Measurements from ENCODE around the gene SDHB. TPM values are rescaled to one million over a fixed set of nuclear protein-coding genes. Genes with fewer than 3 reads are reported as not detected.
A peak's percentile ranks its signal among the peaks of the same experiment; 100 is the strongest.

Gene SDHB
- polyA plus RNA-seq, 3 donors, result 116 to 275 (median 241) TPM

- peaks cover 64 to 90% of the 10 kb centered on the region in 2 donors for H3K36me3 Mint-ChIP-seq
- TF ChIP-seq CTCF (IDR thresholded peaks at IDR 0.05), result no peak
- H2AFZ ChIP-seq (ENCODE audit: insufficient read depth, low read depth, low read length, poor library complexity, severe bottlenecking), result no peak overlapping the region
- H3K9ac ChIP-seq (ENCODE audit: insufficient read depth, low read length, poor library complexity, severe bottlenecking), result no peak overlapping the region
- no peaks in the 10 kb centered on the region for H4K20me1 ChIP-seq (ENCODE audit: insufficient read depth, low read length)
- peaks cover 0 to 3% (median 0%) of the 10 kb centered on the region in 7 donors for H3K9me3 Mint-ChIP-seq
- no peaks in the 10 kb centered on the region for H3K9me3 ChIP-seq (replicated peaks in 1 of 2; ENCODE audit: control insufficient read depth in 1 of 2, insufficient read depth in 1 of 2, low read length in 2 of 2)
- intact Hi-C loops (cut with micrococcal nuclease), result no loop called here
- H3K27me3 ChIP-seq (ENCODE audit: control insufficient read depth in 2 of 2, insufficient read depth in 2 of 2, low read length in 2 of 2), result no peaks in the 10 kb centered on the region
- no peaks in the 10 kb centered on the region for H3K79me2 ChIP-seq (ENCODE audit: insufficient read depth, low read length)
- WGBS (ENCODE audit: insufficient coverage), result 91% methylated on average over 1 of the region's 2 CpGs
- peaks cover 0 to 6% (median 1%) of the 10 kb centered on the region in 3 donors for H3K27me3 Mint-ChIP-seq (ENCODE audit: low read depth in 3 of 3)
- H3K4me1 ChIP-seq (ENCODE audit: control insufficient read depth in 1 of 2, insufficient read depth in 2 of 2, low read length in 2 of 2), result peaks cover 21 to 29% of the 10 kb centered on the region in 2 donors
- peak overlapping the region; percentile 63 to 90 (median 79) for H3K27ac Mint-ChIP-seq
- no peak overlapping the region for H3K4me2 ChIP-seq (replicated peaks; ENCODE audit: extremely low read depth, low read length, poor library complexity, severe bottlenecking)
- no peak overlapping the region for H3K4me3 ChIP-seq (replicated peaks in 1 of 3; ENCODE audit: low read depth in 2 of 3, low read length in 3 of 3)
- no peak for DNase-seq
- peaks cover 64 to 75% of the 10 kb centered on the region in 2 donors for H3K36me3 ChIP-seq (replicated peaks in 1 of 2; ENCODE audit: control insufficient read depth in 1 of 2, insufficient read depth in 2 of 2, low read length in 2 of 2)
- H3K4me1 Mint-ChIP-seq, result peaks cover 55% of the 10 kb centered on the region
- H3K27ac ChIP-seq (ENCODE audit: low read depth in 1 of 2, low read length in 2 of 2), result peak overlapping the region; percentile 49 to 69
- no peak overlapping the region for H3K4me3 Mint-ChIP-seq
Observed at GRCh38 chr1:17081439-17081838, 27.6 kb upstream of the SDHB start.

GRCh38 chr1:17080880-17081279 lies 27.0 kb upstream of the SDHB start:
- H3K9me3 Mint-ChIP-seq, result peaks cover 0 to 3% (median 0%) of the 10 kb centered on the region in 7 donors
- H3K27me3 Mint-ChIP-seq (ENCODE audit: low read depth in 3 of 3), result peaks cover 0 to 6% (median 1%) of the 10 kb centered on the region in 3 donors
- no peak for TF ChIP-seq CTCF (IDR thresholded peaks at IDR 0.05)

More at GRCh38 chr1:17080880-17081279, 27.0 kb upstream of the SDHB start:
- H3K4me1 ChIP-seq (ENCODE audit: control insufficient read depth in 1 of 2, insufficient read depth in 2 of 2, low read length in 2 of 2), result peaks cover 26 to 29% of the 10 kb centered on the region in 2 donors
- H4K20me1 ChIP-seq (ENCODE audit: insufficient read depth, low read length), result no peaks in the 10 kb centered on the region
- H3K27me3 ChIP-seq (ENCODE audit: control insufficient read depth in 2 of 2, insufficient read depth in 2 of 2, low read length in 2 of 2), result no peaks in the 10 kb centered on the region
- peak overlapping the region in 3 of 7 donors; percentile 63 to 90 (median 85) for H3K27ac Mint-ChIP-seq
- no peaks in the 10 kb centered on the region for H3K9me3 ChIP-seq (replicated peaks in 1 of 2; ENCODE audit: control insufficient read depth in 1 of 2, insufficient read depth in 1 of 2, low read length in 2 of 2)
- peak overlapping the region in 1 of 2 donors; percentile 69 for H3K27ac ChIP-seq (ENCODE audit: low read depth in 1 of 2, low read length in 2 of 2)
- no peak for DNase-seq
- peaks cover 59 to 90% of the 10 kb centered on the region in 2 donors for H3K36me3 Mint-ChIP-seq
- no peak overlapping the region for H3K4me3 Mint-ChIP-seq
- WGBS (ENCODE audit: insufficient coverage), result 81% methylated on average over 3 of the region's 4 CpGs
- H2AFZ ChIP-seq (ENCODE audit: insufficient read depth, low read depth, low read length, poor library complexity, severe bottlenecking), result no peak overlapping the region
- H3K9ac ChIP-seq (ENCODE audit: insufficient read depth, low read length, poor library complexity, severe bottlenecking), result no peak overlapping the region
- H3K4me2 ChIP-seq (replicated peaks; ENCODE audit: extremely low read depth, low read length, poor library complexity, severe bottlenecking), result no peak overlapping the region
- peaks cover 58 to 70% of the 10 kb centered on the region in 2 donors for H3K36me3 ChIP-seq (replicated peaks in 1 of 2; ENCODE audit: control insufficient read depth in 1 of 2, insufficient read depth in 2 of 2, low read length in 2 of 2)
- H3K79me2 ChIP-seq (ENCODE audit: insufficient read depth, low read length), result no peaks in the 10 kb centered on the region
- H3K4me1 Mint-ChIP-seq, result peaks cover 60% of the 10 kb centered on the region
- intact Hi-C loops (cut with micrococcal nuclease), result no loop called here
- H3K4me3 ChIP-seq (replicated peaks in 1 of 3; ENCODE audit: low read depth in 2 of 3, low read length in 3 of 3), result no peak overlapping the region

Data from CD14-positive monocyte (primary cell).